Measurements from ENCODE around the gene TUBG2.

- TF ChIP-seq CTCF (IDR thresholded peaks at IDR 0.05) (no peak), POLR2A (IDR thresholded peaks at IDR 0.05) (no peak)
Observed at GRCh38 chr17:42686520-42687128, 27.5 kb downstream of the TUBG2 start.

All from thyroid gland (tissue), 4 donors.